ENCODE results near the gene CELF6.
"Not testable (repeated sequence)": the region's sequence is repeated elsewhere in the genome, so short reads cannot be mapped to it uniquely, and the experiment has no call there.

The CELF6 gene

DNA sequence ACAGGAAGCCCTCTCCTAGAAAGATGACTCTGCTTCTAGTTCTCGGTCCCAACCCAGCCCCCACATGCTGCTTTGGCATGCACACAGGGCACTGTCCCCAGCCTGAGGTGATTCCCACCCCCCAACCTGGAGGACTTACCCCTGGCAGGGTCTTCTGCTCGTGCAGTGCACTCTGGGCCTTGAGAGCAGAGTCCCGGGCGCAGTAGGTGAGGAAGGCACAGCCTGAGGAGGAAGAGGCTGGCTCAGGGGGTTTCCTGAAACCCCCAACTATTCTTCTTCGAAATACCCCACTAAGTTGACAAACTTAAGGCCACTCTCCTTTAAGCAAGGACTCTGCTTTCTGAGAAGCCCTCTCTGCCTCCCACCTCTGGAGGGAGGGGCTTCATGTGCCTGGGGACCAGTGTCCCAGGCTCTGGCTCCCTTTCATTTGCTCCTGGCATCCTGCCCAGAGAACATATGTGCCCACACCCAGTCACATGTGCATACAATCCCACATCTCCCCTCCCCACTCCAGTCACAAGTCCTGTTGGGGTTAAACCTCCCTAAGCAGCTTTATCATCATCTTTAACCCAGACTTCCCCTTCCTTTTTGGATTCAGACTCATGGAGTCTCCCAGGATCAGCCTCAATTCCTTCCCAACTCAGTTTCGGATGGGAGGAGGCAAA lies 4.1 kb downstream of the CELF6 start:
- no peak for DNase-seq

DNA sequence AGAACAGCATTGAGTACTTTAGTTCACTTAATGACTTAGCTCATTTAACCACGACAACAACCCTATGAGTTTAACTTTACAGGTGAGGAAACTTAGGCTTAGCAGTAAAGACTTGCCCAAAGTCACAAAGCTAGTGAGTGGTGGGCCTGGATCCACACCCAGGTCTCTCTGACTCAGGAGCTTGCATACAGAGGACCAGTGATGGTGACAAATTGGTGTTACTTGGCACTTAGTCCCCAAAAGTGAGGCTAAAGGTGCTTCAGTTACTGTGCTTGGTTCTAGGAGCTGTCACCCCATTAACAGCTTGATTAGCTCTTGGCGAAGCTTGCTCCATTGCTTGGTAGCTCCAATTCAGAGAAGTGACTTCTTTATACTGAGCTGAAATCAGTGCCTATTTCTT lies 6.1 kb downstream of the CELF6 start:
- no peak for DNase-seq

DNA sequence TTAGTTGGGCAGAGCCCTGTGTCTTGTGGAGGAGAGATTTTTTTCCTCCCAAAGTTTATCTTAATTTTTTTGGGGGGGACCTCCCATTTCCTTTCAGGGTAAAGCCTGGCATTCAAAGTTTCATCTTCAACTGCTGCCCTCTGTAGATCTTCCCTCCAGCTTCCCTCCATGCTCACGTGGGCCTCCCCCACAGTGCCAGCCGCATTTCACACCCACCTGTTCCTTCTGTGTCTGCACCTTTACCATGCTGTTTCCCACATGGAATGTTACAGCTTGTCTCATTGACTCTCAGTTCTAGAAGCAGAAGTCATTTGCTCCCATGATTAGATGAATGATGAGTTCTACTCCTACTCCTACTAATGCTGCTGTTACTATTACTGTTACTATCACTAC lies 6.5 kb downstream of the CELF6 start:
- no peak for DNase-seq

DNA sequence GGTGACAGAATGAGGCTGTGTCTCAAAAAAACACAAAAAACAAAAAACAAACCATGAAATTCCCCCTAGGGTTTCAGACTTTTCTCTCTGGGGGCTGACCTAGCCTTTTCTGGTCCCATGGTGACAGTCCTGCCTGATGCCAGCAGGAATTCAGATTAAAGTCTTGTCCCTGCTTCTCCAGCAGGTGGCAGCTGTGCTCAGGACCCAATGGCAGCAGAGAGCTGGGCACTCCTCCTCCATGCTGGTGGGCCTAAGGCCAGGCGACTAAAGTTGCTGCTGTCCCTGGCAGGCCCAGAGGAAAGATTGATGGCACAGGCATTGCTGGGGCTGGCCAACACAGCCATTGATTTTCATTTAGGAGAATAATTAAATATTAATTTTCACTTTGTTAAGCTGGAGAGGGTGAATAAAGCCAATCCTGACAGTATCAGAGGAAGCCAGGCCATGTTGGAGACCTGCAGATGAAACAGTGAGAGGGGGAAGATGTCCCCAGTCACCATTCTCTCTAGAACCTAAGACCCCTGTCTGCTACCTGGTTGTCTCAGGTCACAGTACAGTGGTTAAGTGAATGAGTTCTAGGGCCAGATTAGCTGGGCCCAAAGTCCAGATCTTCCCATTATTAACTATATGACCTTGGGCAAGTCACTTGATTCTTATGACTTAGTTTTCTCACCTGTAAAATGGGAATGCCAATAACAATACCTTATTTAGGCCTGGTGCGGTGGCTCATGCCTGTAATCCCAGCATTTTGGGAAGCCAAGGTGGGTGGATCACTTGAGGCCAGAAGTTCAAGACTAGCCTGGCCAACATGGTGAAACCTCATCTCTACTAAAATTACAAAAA lies 7.1 kb downstream of the CELF6 start:
- DNase-seq, result peak; percentile 44 to 71

DNA sequence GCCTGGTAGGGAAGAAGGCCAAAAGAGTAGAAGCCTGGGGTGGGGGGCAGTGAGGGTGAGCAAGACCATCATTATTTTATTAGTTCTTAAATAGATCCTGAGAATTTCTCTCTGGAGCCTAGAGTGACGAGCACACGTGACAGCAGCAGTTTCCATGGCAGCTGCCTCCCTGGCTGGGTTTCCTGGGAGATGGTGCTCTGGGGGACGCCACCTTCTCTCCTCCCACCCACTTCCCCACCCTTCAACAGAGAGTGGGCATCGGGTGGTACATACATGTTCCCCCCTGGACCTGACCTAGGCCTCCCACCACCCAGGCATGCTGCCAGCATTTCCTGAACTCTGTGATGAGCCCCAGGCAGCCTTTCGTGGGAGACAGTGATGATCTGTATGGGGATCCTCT lies 12.9 kb downstream of the CELF6 start:
- no peak for DNase-seq

DNA sequence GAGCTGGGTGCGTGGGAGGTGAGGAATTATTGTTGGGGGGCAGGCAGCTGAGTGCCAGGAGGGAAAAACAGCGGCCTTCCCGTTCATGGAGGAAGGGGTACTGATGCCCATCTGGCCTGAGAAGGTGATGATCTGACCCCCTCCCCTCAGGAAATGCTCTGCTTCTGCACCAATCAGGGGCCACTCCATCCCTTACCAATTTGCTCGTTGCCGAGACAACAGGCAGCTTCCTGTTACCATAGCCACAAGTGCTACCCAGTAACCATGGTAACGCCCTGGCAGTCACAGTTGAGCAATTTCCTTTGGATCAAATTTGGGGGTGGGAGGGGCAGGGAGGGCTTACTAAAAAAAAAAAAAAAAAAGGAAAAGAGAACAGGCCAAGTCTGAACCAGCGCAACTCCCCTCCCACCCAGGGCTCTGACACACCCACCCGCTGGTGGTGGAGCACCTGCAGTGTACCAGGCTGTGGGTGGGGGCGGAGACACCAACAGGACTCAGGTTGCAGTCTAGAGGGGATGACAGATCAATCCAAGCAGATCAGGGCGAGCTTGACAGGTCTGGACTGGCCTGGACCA lies 13.7 kb downstream of the CELF6 start:
- no peak for DNase-seq

DNA sequence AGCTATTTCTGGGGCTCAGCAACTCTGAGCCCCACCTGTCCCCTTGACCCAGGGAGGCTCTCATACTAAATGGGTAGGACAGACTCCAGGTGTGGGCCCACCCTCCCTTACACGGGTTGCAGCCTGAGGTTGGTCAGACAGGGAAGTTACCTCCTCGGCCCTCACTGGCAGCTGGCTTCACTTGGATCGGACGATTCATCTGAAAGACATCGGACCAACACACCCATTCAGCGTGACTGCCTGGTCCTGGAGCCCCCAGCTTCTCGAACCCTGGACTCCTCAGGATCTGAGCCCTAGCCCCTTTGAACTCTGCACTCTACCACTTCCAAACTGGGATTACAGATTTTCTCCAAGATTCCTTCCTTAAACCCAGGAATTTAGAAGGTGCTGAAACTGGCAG lies 15.4 kb downstream of the CELF6 start:
- no peak for DNase-seq

DNA sequence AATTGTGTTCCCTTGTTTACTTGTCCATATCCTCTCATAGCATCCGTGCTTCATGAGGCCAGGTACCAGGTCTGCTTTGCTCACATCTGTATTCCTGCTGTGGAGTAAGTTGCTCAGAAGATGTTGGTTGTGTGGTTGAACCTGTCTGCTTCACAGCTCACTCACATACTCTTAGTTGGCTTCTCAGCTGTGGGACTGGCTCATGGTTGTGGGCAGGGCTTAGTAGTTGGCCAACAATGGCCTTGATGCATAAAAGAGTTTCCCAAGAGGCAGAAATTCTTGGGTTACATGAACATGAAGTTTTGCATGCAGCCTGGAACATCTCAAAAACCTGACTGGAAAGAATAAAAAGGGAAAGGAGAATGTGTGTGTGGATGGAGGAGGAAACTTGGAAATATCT lies 17.0 kb downstream of the CELF6 start:
- DNase-seq, result no peak

DNA sequence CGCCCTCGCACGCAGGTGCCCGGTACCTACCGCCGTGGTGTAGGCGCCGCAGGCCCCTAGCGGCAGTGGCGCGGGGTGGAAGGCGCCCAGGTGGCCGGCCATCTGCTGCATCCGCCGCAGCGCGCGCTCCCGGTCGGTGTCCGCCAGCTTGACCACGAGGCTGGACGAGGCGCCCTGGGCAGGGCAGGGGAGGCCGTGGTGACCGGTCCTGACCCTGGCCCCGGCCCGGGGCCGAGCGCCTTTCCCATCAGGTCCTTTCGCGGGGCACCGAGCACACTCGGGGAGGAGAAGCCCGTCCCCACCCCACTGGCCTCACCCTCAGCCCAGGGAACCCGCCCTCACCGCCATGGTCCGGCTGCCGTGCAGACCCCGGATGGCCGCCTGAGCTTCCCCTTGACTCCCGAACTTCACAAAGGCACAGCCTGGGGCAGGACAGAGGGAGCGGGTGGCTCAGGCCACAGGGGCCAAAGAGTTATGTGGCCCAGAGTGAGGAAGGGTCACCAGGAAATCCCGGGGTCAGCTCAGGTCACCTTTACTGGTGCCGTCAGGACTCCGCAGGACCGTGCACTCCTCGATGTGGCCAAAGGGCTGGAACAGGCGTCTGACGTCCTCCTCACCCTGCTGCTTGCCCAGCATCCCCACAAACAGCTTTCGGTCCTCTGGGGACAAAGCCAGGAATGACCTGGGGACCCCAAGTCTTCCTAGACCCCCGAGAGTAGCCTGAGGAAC lies 30.2 kb downstream of the CELF6 start:
- DNase-seq, result no peak

DNA sequence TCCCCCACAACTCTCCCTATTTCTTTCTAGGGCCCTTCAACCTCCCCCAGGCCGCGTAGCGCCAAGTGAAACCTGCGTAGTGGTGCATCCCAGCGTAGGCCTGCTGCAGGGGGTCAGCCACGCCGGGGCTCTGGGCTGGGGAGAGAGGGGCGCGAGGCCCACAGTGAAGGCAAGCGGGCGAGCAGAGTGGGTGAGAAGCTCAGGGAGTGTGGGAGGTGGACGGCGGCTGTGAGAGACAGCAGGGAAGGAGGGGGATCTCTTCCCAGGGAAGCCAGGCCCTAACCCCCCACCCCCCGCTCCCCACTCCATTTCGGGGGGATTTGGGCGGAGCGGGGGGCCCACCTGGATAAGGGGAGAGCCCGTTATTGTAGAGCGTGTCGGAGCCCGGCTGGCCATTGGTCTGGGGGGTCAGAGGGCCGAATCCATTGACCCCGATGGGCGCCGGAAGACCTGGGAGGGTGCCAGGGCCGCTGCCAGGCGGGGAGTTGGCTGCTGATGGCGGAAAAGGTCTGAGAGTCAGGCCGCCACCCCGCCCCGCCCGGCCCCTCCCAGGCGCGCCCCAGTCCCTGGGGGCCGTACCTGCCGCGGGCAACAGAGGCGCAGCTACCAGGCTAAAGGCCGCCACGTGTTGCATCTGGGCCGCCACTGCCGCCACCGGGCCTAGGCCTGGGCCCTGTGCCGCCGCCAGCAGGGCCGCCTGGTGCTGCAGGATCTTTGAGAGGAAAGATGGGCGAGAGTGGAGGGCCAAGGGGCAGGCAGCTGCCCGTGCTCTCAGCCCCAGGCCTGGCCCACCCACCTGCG lies 31.0 kb downstream of the CELF6 start:
- no peak for DNase-seq

DNA sequence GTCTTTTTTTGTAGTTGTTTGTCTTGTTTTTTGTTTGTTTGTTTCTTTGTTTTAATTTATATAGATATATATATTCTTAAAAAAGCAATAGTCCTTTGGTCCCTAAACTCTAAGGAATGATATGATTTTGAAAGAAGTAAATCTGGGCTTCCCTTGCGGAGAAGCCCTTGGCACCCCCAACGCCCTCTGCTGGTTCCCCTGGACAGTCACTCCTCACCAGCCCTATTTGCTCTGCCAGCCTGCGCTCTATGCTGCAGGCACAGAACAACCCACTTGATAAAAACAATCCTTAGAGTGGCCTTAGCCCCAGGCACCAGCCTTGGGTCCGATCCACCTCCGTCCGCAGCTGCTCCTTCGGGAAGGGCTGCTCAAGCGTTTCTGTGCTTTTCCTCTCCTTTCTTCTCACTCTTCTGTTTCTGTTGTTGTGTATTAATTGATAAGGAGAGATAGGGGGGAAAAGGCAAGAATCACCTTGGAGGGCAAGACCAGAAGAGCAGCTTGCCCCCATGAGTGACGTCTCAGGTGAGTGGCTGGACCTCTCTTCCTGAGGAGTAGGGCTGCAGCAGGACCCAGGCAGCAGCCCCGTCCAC lies 33.9 kb downstream of the CELF6 start:
- peak in 1 of 2 experiments; percentile 27 for DNase-seq

DNA sequence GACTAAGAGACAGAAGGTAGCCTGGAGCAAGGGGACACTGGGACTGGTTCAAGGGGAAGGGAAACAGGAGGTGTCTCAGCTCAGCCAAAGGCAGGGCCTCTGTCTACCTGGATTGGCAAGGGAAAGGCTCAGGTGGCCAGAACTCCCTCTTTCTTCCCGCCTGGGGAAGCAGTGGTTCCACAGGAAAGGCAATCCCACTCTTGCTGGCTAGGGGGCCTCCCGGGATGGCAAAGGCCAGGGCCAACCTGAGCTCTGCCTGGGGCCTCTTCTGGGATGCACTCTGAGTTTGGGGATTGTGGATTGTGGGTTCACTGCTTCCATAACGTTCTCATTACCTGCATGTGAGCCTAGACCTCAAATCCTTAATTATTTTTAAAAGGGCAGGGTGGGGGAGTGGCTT lies 34.6 kb downstream of the CELF6 start:
- no peak for DNase-seq

DNA sequence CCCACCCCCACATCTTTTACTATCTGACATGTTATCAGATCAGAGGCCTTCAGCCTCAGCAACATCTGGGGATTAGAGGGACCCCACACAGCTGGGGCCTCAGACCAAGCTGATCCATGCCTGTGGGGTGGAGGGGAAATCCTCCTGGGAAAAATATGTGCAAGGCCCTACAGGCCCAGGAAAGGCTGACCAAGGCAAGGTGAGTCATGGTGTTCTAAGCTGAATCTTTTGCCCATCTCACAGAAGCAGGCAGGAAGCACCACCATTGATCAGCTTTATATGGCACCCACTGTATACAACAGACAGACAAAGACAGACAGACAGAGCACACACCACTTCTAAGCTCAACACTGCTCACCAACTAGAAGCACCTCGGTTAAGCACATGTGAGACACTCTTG lies 35.2 kb downstream of the CELF6 start:
- no peak for DNase-seq

DNA sequence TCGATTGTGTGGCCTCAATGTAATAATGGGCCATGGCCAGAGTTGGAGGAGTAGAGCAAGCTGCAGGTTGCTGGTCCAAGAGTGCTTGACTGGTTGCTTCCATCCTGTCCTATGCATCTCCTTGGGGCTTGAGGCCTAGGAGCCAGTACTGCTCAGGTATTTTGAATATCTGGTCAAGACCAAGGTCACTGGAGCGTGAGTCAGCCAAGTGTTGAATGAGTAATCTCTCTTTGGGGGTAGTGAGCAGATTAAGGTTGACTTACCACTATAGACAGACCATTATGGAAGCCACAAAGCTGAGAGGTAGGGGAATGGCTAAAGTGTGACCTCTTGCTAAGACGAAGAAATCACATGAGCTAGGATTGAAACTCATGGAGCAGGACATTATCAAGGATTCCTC lies 38.2 kb downstream of the CELF6 start:
- no peak for DNase-seq

DNA sequence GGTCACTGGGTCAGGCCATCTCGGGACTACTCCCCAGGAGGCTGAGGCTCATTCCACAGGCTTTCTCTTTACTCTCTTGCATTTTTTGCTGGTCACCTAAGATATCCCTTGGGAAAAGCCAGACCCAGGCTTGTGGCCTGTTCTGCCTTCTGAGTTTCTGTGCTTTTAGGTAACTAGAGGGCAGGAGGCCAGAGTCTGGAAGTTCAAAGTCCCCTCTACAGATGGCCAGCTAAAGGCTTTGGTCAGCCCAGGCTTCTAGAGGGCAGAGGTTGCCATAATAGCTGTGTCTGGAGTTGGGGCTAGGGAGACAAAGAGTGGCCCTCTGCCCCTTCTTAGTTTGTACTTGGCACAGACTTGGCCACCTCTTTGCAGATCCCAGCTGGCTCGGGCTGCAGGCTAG lies 39.2 kb downstream of the CELF6 start:
- DNase-seq, result no peak

DNA sequence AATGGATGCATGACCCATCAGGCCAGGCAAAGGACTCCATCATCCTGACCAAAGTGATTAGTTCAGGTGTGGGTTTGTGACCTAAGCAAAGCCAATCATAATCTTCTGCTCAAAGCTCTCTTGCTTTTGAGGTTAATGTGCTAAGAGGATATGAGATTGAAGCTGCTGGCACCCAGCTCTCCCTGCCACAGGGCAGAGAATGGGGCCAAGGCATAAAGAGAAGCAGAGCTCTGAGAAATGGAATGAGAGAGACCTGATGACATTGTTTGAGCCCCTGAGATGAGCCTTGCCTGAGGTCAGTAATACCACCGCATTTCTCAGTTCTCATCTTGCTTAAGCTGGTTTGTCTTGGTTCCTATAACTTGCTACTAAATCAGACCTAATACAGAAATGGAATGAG lies 41.2 kb downstream of the CELF6 start:
- no peak for DNase-seq

DNA sequence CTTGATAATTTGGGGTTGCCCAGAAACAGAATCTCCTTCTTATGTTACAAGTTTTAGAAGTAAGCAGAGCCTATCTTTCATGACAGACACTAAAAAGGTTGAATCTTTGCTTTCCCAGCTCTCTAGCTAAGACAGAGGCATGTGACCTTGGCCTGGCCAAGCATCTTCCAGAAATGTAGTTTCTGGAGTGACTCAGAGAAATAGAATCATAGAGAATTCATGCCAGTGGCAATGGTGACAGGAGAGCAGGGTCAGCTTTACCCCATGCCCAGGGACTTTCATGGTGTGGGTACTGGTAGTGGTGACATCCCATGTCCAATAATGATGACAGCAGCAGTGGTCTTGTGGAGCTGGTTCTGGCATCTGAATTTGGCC lies 43.6 kb downstream of the CELF6 start:
- DNase-seq, result no peak

DNA sequence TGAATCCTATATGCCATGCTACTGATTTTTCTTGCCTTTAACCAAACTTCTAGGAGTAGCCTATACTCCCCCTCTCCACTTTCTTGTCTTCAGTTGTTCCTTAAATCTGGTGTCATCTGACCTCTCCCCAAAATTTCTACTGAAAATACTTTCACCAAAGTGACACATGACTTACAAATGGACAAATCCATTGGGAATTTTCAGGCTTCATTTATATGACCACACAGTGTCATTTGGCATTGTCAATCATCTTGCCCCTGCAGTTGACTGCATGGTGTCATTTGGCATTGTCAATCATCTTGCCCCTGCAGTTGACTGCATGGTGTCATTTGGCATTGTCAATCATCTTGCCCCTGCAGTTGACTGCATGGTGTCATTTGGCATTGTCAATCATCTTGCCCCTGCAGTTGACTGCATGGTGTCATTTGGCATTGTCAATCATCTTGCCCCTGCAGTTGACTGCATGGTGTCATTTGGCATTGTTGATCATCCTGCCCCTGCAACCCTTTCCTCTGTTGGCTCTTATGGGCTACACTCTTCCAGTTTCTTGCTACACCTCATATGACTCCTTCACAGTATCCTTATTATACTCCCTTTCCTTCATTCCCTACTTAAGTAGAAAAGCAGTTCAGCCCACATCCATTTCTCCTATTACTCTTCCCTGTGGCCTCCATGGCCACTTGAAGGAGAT lies 44.2 kb downstream of the CELF6 start:
- DNase-seq, result not testable (repeated sequence)

DNA sequence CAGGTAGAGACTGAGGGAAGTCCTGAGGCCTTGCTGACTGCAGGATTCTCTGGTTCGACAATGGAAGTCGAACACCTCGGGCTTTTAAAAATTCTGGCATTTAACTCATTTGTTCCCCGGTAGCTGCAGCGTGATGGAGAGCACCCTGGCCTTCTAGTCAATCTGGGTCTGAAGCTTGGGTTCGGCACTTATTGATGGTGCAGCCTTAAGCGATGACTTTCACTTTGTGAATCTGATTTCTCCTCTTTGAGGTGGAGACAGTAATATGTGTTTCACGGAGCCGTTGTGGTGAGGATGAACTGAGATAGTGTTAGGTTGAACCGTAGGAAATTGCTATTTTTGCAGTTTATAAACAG lies 47.0 kb downstream of the CELF6 start:
- no peak for DNase-seq

DNA sequence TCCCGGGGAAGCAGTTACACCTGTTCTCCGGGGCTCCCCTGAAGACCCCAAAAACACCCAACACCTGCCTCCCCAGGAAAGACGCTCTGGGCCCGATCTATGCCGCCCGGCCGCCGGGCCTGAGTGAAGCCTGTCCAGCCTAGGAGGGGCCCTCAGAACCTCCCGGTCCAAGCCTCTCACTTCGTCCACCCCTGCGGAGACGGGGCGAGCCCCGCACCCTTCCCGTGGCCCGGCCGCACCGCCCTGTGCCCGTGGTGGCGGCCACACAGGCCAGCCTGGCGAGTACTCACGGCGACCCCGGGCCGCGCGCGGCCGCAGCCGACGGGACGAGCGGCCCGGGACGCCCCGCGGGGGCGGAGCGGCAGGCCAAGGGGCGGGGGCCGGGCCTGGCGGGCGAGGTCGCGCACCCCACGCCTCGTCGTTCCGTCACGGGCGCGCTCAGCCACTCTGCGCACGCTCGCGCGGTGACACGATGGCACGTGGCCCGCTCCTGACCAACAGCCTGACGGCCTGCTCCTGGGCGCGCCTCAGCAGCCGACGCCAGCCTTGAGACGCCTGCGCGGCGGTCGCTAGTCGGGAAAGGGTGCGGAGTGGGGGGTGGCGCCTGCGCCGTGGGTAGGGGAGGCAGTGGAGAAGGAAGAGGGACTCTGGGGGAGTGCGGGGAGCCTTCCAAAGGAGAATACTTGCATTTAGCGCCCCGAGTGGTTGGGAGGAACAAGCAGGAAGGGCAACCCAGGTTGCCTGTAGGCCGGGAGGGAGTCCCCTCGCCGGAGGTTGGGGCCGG lies 47.6 kb downstream of the CELF6 start, which contains the start of gene PARP6:
TSS of gene PARP6 (minus strand) at position 342 of the 784 bp plus-strand sequence. CDS start 5,077 bp downstream, outside the sequence.
- peak; percentile 96 to 98 for DNase-seq

DNA sequence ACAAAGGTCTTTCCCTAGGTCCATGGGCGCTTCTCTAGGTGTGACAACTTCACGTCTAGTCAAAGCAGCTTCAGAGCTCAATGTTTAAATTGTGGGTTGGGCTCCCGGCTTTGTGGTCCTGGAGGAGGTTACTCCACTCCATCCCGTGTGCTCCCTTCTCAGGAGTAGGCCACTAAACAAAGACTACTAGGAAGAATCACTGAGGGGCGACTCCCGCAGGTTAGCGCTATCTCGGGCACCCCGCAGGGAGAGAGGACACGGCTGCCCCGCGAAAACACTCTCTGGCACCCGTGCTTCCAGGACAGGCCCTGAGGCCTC lies 48.1 kb downstream of the CELF6 start:
- no peak for DNase-seq

Data from SW 1271 (cell line).